Heart right ventricle (tissue), 16 donors: Measurements from ENCODE around the gene FUNDC2. TPM values are rescaled to one million over a fixed set of nuclear protein-coding genes. Genes with fewer than 3 reads are reported as not detected.

Experiments used
- ATAC-seq, 8 donors: fragments of 200-7000 bp; cut with Tn5 transposase; one replicate each; pipeline ENCODE4 v1.9.1; 2020; ENCODE audit warnings: mild to moderate bottlenecking in 8 of 8, moderate library complexity in 8 of 8, moderate number of reproducible peaks in 1 of 8
- DNase-seq, 2 donors: peaks; one replicate each; pipeline ENCODE4 v3.0.0-alpha.2; 2020
- H3K27ac ChIP-seq, 10 donors: fragments of 200-600 bp; sonication (generic) in 2 of 10; one replicate each; pipeline versions ENCODE4 v1.5.0 to v1.8.0; 2020 to 2022; ENCODE audit warnings: mild to moderate bottlenecking in 3 of 10
- H3K27me3 ChIP-seq, 7 donors: fragments of 200-600 bp; one replicate each; pipeline ENCODE4 v1.8.0; 2021 to 2022; ENCODE audit warnings: mild to moderate bottlenecking in 2 of 7
- H3K36me3 ChIP-seq, 9 donors: fragments of 200-600 bp; sonication (generic) in 1 of 9; one replicate each; pipeline versions ENCODE4 v1.5.0 to v1.8.0; 2020 to 2022; ENCODE audit warnings: mild to moderate bottlenecking in 2 of 9
- H3K4me1 ChIP-seq, 9 donors: fragments of 200-600 bp; sonication (generic) in 1 of 9; one replicate each; pipeline versions ENCODE4 v1.5.0 to v1.8.0; 2020 to 2022; ENCODE audit warnings: mild to moderate bottlenecking in 4 of 9
- H3K4me3 ChIP-seq, 10 donors: fragments of 200-600 bp; sonication (generic) in 2 of 10; one replicate each; pipeline versions ENCODE4 v1.5.0 to v1.8.0; 2020 to 2022; ENCODE audit warnings: mild to moderate bottlenecking in 7 of 10, moderate library complexity in 2 of 10
- H3K9me3 ChIP-seq, 11 donors: fragments of 200-600 bp in 10 of 11; sonication (generic) in 2 of 11; one replicate each; pipeline versions ENCODE4 v1.5.0 to v1.8.0; 2013 to 2022; ENCODE audit warnings: mild to moderate bottlenecking in 2 of 11, control low read depth in 1 of 11, moderate library complexity in 1 of 11
- WGBS, 2 donors: extraction: QIAGEN DNeasy Blood & Tissue Kit; methylation state at CpG; one replicate each; pipeline ENCODE4 v1.1.7; 2013; ENCODE audit warnings: inconsistent platforms in 1 of 2; 5-methylcytosine and 5-hydroxymethylcytosine counted together
- intact Hi-C, 10 donors: fragments of 100-400 bp; cut with DNase I; formaldehyde crosslinking; loops; one replicate each; pipeline versions ENCODE4 v1.11.1 to v1.14.2; 2022
- polyA plus RNA-seq, 2 donors: library from polyadenylated mRNA; stranded (reverse); fragments of 200-250 nt; gene quantifications; one replicate each; pipeline ENCODE4 v1.2.3, GENCODE V29; 2013
- total RNA-seq, 10 donors: library from RNA; stranded (reverse); fragmentation: NEBNext Ultra II Directional in 3 of 10; extraction: Animal tissue kit (Norgen Biotek cat#: 25700) in 3 of 10; gene quantifications; one replicate each; pipeline versions ENCODE4 v1.2.1 to v1.2.4, GENCODE V29; 2021 to 2023
- TF ChIP-seq, protein P1 (sequence below), 9 donors: fragments of 200-600 bp; sonication (generic) in 2 of 9; IDR thresholded peaks; one replicate each; pipeline versions ENCODE4 v1.5.0 to v1.8.0; 2021 to 2022; ENCODE audit warnings: antibody characterized with exemption in 9 of 9, mild to moderate bottlenecking in 5 of 9, moderate library complexity in 1 of 9
- donor health status: Arrhythmogenic right ventricular cardiomyopathy.
- donor health status: ischemic (EF 13 %, LVEDD 7.1; RV severe dilation, severe dysfunction).
- donor health status: healthy with polysubstance abuse.
- donor health status: DM: no; HTN: yes; CAD: no.
- donor health status: DM: no; HTN: no; CAD: no.
- donor health status: ischemic (EF 25% LVEDD 6.9; RV normal size, moderate dysfunction).
- donor health status: ischemic (EF 25% LVEDD 5.7; RV mildly dilated, moderate dysfunction).
- donor health status: healthy.
- donor health status: DM: yes; HTN: yes; CAD: no.
- donor health status: Ischemic cardiomyopathy.
- donor health status: ischemic (EF 35%, LVEDD 5.7; RV mildly dilated, moderate dysfunction).
- donor health status: nonischemic (EF 11% LVEDD 7.7; RV severe dilation, severe dysfunction).
- donor health status: DM: yes; HTN: yes; CAD: no.
- donor health status: PGD.
- donor health status: ischemic (EF 29% LVEDD 5.4; RV normal size, mild dysfunction).
- donor health status: nonischemic (EF 23%, LVEDD 6.1; RV moderate dilation, normal function).

The FUNDC2 gene
- total and polyA plus RNA-seq, 12 donors = 234 to 530 (median 312) TPM

DNA sequence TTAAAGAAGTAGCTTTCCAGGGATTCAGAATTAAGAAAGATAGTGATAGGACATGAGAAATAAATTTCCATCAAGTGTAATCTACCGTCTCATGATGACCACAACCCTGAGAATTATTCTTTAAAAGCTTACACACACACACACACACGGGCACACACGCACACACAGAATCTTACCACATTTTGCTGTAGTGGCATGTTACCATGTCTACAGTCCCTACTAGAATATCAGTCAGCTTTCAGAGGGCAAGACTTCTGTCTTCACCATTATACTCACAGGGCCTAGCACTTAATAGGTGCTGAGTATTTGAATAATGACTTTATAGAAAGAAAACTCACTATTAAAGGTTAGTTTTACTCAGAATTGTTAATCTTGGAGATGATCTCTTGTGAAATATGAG is 28.9 kb downstream of the FUNDC2 start:
- DNase-seq (no peak), ATAC-seq (no peak)
- TF ChIP-seq, protein P1, sequence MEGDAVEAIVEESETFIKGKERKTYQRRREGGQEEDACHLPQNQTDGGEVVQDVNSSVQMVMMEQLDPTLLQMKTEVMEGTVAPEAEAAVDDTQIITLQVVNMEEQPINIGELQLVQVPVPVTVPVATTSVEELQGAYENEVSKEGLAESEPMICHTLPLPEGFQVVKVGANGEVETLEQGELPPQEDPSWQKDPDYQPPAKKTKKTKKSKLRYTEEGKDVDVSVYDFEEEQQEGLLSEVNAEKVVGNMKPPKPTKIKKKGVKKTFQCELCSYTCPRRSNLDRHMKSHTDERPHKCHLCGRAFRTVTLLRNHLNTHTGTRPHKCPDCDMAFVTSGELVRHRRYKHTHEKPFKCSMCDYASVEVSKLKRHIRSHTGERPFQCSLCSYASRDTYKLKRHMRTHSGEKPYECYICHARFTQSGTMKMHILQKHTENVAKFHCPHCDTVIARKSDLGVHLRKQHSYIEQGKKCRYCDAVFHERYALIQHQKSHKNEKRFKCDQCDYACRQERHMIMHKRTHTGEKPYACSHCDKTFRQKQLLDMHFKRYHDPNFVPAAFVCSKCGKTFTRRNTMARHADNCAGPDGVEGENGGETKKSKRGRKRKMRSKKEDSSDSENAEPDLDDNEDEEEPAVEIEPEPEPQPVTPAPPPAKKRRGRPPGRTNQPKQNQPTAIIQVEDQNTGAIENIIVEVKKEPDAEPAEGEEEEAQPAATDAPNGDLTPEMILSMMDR (IDR thresholded peaks at IDR 0.05) = no peak
- no peak overlapping the region for H3K27ac ChIP-seq
- peaks cover 0 to 13% (median 6%) of the 10 kb centered on the region in 9 donors for H3K4me1 ChIP-seq
- no peak overlapping the region for H3K4me3 ChIP-seq
- intact Hi-C loops = loop anchor here in 8 of 10 donors (5.0 to 10.0 kb wide), 5 partner anchors 61 to 161 kb away; no protein-coding TSS in a partner anchor
- H3K36me3 ChIP-seq = peaks cover 0 to 64% (median 0%) of the 10 kb centered on the region in 9 donors
- WGBS, 2 donors = 86 to 87% methylated on average over 3 of the region's 3 CpGs
- H3K9me3 ChIP-seq = no peaks in the 10 kb centered on the region
- no peaks in the 10 kb centered on the region for H3K27me3 ChIP-seq

DNA sequence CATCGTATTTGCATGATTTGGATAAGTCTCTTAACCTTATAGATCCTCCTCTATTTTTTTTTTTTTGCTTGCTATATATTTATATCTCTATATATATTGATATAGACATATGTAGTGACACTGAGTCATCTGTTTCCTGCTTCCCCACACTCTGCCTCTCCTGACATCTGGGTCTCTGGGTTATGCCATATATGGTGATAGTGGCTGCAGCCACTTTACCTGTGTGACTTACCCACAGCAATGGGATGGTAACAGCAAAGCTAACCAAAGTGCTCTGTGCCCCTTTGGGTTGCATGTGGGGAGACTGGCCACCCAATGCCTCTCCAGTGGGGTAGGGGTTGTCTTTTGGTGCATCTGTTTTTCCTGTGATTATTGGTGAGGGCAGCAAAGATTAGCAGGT is 29.8 kb downstream of the FUNDC2 start:
- intact Hi-C loops = loop anchor here in 8 of 10 donors (2.0 to 10.0 kb wide), 6 partner anchors 62 to 162 kb away; no protein-coding TSS in a partner anchor
- Histone ChIP-seq H3K27ac (peak overlapping the region in 5 of 10 donors; percentile 19 to 58 (median 41)), H3K4me3 (no peak overlapping the region), H3K27me3 (no peaks in the 10 kb centered on the region), H3K9me3 (no peaks in the 10 kb centered on the region), H3K36me3 (peaks cover 0 to 65% (median 0%) of the 10 kb centered on the region in 9 donors), H3K4me1 (peaks cover 0 to 13% (median 6%) of the 10 kb centered on the region in 9 donors)
- TF ChIP-seq, protein P1 (IDR thresholded peaks at IDR 0.05) = no peak
- WGBS, 2 donors = 93% methylated on average over 1 of the region's 1 CpG
- ATAC-seq (no peak), DNase-seq (no peak)

DNA sequence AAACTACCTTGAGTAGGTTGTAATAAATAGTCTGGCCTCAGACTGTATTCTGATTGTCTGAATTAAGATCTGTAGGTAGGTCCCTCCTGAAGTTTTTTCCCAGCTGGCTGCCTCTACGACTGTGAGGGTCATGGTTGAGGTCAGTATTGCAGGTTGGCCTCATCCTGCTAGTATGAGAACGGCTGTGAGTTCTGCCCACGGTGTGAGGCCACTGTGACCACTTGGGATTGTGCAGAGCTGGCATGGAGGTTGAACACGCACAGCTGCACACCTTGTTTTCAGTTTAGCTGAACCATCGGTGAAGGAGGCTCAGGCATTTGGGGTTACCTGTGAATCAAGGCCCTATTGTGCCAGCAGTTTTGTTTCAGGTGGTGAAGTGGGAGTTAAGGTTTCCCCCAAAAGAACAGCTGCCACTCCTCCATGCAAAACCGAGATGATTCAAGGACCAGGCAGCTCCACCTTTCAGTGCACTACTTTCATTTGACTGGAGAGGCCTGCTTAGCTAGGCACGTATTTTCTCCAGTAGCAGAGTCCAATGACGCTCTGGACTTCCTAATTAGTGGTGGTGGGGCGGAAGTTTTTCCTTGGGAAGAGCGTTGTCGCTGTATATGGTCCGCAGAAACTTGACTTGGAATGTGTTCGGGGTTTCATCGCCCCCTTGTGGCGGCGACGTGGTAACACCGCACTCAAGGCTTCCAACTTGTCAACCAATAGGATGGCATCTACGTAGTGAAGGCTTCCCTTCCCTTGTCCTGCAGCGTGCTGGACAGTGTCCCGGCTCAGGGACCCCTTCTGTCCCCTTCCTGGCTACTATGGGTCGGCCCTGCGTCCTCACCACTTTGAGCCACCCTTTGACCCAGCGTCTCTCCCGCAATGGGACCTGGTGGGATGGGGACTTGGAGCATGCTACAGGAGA is 30.5 kb downstream of the FUNDC2 start:
- Histone ChIP-seq H3K36me3 (peaks cover 0 to 63% (median 0%) of the 10 kb centered on the region in 9 donors), H3K9me3 (no peaks in the 10 kb centered on the region), H3K4me1 (peaks cover 0 to 13% (median 6%) of the 10 kb centered on the region in 9 donors), H3K27me3 (no peaks in the 10 kb centered on the region), H3K27ac (peak overlapping the region in 7 of 10 donors; percentile 19 to 58 (median 41)), H3K4me3 (peak overlapping the region in 3 of 10 donors; percentile 13 to 28 (median 27))
- intact Hi-C loops = loop anchor here in 9 of 10 donors (1.0 to 10.0 kb wide), 7 partner anchors 62 to 162 kb away; no protein-coding TSS in a partner anchor
- 13 to 15% methylated on average over 23 to 25 of the region's 25 CpGs for WGBS, 2 donors
- DNase-seq (peak; percentile 50 to 61), ATAC-seq (peak; percentile 85 to 97 (median 94))
- TF ChIP-seq, protein P1 (IDR thresholded peaks at IDR 0.05) = peak; percentile 47 to 82 (median 77)

DNA sequence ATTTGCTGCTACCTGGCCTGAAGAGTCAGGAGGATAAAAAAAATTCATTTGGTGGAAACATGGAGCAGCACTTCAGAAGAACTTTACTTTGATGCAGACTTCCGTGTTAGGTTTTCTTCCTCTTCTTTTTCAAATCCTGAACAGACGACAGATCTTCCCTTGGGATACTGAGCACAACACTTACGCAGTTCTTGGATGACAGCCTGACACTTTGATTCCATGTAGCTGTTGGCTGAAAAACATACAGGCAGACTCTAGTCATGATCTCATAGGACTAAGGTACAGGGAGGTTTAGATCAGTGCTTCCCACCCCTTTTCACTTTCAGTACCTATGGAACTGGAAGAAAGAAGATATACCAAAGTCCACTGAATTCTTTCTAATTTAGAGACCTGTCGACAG is 35.1 kb downstream of the FUNDC2 start:
- TF ChIP-seq, protein P1 (IDR thresholded peaks at IDR 0.05) = no peak
- no peak overlapping the region for H3K27ac ChIP-seq
- H3K4me1 ChIP-seq = peaks cover 0 to 11% (median 5%) of the 10 kb centered on the region in 9 donors
- intact Hi-C loops = no loop called here
- no peaks in the 10 kb centered on the region for H3K9me3 ChIP-seq
- DNase-seq (peak in 1 of 2 donors; percentile 12), ATAC-seq (peak in 2 of 8 donors; percentile 41 to 46)
- H3K27me3 ChIP-seq = no peaks in the 10 kb centered on the region
- H3K36me3 ChIP-seq = peaks cover 0 to 36% (median 0%) of the 10 kb centered on the region in 9 donors
- 46 to 49% methylated on average over 4 of the region's 4 CpGs for WGBS, 2 donors
- H3K4me3 ChIP-seq = no peak overlapping the region
